C4-2B (cell line): ENCODE data around the gene CSMD2.
A peak's percentile ranks its signal among the peaks of the same experiment; 100 is the strongest.

ENCODE experiments used
- H3K27ac ChIP-seq: fragments of 450-650 bp; 2 replicates; pipeline ENCODE4 v1.5.1; 2017
- ZFX ChIP-seq: fragments of 450-650 bp; IDR thresholded peaks from 2 replicates; pipeline ENCODE4 v1.6.1; 2017
- TF ChIP-seq, protein P1 (sequence below): fragments of 450-650 bp; conservative IDR thresholded peaks from 2 replicates; pipeline ENCODE4 v1.5.1; 2017; ENCODE audit warnings: mild to moderate bottlenecking

CSMD2 gene

DNA sequence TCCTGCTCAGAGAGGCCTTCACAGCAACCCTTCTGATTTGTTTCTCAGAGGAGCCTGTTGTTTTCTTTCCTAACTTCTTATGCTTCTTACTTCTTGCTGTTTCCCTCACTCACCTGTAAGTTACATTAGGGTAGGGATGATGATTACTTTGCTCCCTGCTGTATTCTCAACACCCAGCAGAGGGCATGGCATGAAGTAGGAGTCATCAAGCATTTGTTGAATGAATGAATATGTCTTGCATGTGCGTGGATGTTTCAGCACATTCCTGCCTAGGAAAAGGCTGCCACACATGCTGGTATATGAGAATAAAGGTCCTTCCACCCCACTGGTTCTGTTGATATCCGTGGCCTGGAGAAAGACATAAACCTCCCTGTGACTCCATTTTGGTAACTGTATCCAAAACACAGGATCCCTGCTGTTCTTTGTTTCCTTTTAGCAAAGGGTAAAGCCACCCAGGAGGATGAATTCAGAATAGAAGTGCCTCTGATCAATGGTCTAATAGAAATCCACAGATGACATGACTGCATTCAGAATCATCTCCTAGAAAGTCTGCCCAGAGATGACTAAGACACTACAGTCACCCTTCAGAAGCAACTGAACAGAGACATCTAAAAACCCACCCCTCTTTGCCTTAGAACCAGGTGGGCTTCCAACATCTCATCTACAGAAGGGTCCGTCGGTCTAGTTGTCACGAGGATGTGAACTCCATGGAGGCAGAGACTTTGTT lies 523.8 kb downstream of the CSMD2 start:
- no peak for TF ChIP-seq ZFX
- TF ChIP-seq, protein P1, sequence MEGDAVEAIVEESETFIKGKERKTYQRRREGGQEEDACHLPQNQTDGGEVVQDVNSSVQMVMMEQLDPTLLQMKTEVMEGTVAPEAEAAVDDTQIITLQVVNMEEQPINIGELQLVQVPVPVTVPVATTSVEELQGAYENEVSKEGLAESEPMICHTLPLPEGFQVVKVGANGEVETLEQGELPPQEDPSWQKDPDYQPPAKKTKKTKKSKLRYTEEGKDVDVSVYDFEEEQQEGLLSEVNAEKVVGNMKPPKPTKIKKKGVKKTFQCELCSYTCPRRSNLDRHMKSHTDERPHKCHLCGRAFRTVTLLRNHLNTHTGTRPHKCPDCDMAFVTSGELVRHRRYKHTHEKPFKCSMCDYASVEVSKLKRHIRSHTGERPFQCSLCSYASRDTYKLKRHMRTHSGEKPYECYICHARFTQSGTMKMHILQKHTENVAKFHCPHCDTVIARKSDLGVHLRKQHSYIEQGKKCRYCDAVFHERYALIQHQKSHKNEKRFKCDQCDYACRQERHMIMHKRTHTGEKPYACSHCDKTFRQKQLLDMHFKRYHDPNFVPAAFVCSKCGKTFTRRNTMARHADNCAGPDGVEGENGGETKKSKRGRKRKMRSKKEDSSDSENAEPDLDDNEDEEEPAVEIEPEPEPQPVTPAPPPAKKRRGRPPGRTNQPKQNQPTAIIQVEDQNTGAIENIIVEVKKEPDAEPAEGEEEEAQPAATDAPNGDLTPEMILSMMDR: peak; percentile 77
- H3K27ac ChIP-seq: no peak overlapping the region

DNA sequence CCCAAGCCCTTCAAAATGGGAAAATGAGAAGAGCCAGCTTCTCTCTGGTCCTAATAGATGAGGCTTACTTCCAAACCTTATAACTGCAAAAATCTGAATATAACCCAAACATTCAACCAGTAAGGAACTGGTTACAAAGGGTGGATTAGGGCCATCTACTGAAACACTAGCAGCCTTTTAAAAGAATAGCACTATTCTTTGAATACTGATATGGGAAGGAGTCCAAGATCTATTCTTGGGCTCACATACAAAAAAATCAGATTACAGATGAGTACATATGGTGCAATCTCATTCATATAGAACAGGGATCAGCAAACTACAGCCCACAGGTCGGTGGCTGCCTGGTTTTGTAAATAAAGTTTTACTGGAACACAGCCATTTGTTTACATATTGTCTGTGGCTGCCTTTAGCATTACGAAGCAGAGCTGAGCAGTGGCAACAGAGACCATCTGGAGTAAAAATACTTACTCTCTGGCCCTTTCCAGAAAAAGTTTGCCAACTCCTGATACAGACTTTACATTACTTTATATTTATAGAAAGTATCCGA lies 524.8 kb downstream of the CSMD2 start:
- no peak for TF ChIP-seq ZFX
- TF ChIP-seq, protein P1: no peak
- no peak overlapping the region for H3K27ac ChIP-seq

DNA sequence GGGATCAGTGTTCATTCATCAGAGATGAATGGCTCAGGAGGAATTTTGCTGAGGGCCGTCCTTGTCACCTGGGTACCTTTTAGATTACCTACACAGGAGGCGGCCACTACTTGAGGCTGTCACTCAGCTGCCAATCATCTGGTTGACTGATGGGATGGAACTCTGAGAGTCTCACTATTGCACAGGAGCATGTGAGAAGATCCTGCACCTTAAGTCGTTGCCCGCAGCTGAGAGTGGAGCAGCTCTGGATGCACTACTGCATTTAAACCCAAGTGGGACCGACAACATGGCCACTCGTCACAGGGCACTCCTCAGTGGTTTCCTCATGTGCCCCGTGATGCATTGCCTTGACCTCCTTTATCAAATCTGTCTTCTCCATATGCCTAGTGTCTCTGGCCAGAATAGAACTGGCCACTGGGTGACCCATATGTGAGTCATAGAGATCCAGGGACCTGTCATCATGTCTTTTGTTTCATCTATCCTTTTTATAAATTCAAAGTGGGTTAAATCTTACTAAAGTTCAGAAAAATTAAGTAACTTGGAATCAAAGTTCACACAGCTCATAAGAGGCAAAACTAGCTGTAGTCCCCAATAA lies 527.1 kb downstream of the CSMD2 start:
- H3K27ac ChIP-seq: no peak overlapping the region
- no peak for TF ChIP-seq ZFX
- TF ChIP-seq, protein P1: no peak

DNA sequence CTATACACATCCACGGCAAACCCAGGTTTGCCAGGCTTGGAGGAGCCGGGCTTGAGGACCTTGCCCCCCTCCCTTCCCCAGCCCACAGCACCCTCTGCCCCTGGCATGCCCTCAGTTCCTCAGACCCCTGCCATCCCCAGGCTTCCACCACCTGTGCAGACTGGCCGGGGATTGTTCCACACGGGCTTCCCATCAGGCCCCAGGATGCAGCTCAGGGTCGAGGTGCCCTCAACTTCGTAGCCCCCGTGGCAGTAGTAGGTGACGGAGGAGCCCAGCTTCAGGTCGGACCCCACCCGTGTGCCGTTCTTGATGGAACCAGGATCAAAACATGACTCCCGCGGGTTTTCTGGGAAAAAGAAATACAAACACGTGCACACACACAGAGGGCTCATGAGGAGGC lies 528.8 kb downstream of the CSMD2 start:
- no peak overlapping the region for H3K27ac ChIP-seq
- no peak for TF ChIP-seq ZFX
- TF ChIP-seq, protein P1: no peak

DNA sequence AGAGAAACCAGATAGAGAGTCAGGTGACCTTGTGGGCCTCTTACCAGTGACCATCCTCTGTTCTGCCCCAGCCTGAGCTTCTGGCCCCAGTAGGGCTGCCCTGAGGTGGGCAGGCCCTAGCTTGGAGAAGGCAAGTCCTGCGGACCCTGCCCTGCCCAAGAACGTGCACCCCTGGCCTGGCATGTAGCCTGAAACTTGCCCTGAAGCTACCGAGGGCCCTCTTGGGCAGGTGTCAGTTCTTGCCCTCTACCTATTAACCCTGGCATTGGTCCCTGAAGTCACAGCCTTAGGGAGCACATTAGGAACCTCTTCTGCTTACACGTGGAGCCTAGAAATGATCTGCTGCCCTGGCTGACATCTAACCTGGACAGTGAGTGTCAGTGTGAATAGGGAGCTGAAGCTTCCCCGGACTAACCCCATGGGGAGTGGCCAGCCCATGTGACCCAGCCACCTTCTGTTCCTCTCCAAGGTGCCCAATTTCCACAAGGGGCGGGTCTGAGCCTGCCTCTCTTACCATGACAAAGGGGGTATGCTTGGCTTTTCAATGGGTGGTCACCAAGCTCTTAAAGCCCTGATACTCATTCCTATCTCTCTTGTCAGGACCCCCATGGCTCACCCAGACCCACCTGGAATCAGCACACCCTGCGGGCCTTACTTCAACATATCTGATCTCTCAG lies 529.6 kb downstream of the CSMD2 start:
- no peak overlapping the region for H3K27ac ChIP-seq
- TF ChIP-seq, protein P1: no peak
- no peak for TF ChIP-seq ZFX

DNA sequence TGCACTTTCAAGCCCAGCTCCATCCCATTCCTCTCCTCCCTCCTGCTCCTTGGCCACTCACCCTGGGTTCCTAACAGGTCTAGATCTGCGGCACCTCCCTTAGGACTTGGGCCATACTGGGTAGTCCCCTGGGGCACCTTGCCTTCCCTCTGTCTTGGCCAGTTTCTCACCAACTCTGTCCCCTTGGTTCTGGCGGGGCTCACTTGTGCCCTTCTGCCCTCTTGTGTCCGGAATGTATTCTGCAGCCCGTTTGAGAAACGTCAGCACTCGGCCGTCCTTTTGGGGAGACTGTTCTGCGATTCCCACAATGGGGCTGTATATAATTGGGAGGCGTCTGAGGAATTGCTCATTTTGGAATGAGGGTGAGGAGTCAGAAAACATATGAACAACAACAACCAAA lies 530.2 kb downstream of the CSMD2 start:
- no peak for TF ChIP-seq ZFX
- TF ChIP-seq, protein P1: peak; percentile 87
- H3K27ac ChIP-seq: no peak overlapping the region

DNA sequence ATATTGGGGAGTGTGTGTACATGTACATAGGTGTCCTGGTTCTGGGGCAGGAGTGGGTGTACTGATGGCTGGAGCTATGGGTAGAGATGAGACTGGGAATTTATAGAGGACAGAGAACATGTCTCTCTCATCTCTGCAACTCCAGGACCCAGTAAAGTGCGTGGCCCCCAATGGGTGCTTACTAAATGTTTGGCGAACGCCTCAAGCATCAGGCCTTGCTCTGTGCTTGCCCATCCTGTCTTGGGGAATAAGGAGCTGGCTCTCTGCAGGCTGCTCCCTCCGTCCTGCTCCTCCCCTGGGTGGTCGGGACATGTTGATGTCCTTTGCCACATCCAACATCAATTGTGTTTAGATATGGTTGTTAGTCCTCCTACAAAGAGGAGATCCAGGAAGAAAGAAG lies 530.9 kb downstream of the CSMD2 start:
- TF ChIP-seq ZFX: no peak
- TF ChIP-seq, protein P1: no peak
- no peak overlapping the region for H3K27ac ChIP-seq
